IgD-negative memory B cell (primary cell): Measurements from ENCODE around the gene ARL4D. TPM values are rescaled to one million over a fixed set of nuclear protein-coding genes. Genes with fewer than 3 reads are reported as not detected.
"Not testable (repeated sequence)": the region's sequence is repeated elsewhere in the genome, so short reads cannot be mapped to it uniquely, and the experiment has no call there.

Experiments
- H3K27ac Mint-ChIP-seq, 3 donors: one replicate each; pipeline ENCODE4 v1.8.0; 2020 to 2022; ENCODE audit warnings: mild to moderate bottlenecking in 3 of 3, mixed read lengths in 3 of 3, moderate library complexity in 1 of 3
- H3K27me3 Mint-ChIP-seq: one replicate; pipeline ENCODE4 v1.8.0; 2021; ENCODE audit warnings: mixed read lengths
- H3K36me3 Mint-ChIP-seq: one replicate; pipeline ENCODE4 v1.8.0; 2020; ENCODE audit warnings: mild to moderate bottlenecking, mixed read lengths
- H3K4me1 Mint-ChIP-seq, 3 donors: one replicate each; pipeline ENCODE4 v1.8.0; 2020 to 2022; ENCODE audit warnings: mixed read lengths in 3 of 3, mild to moderate bottlenecking in 1 of 3
- H3K4me3 Mint-ChIP-seq, 4 donors: one replicate each; pipeline ENCODE4 v1.8.0; 2020 to 2022; ENCODE audit warnings: mild to moderate bottlenecking in 4 of 4, mixed read lengths in 4 of 4, moderate library complexity in 3 of 4
- H3K9me3 Mint-ChIP-seq, 3 donors: one replicate each; pipeline ENCODE4 v1.8.0; 2020 to 2021; ENCODE audit warnings: mixed read lengths in 3 of 3, mild to moderate bottlenecking in 1 of 3
- polyA plus RNA-seq: library from polyadenylated mRNA; unstranded; fragments of 300-500 nt; fragmentation: Illumina TruSeq; gene quantifications from one replicate; pipeline ENCODE4 v1.2.3, GENCODE V29; 2021

The ARL4D gene
- polyA plus RNA-seq, 1 donor from 2014 or later = 3.4 TPM

DNA sequence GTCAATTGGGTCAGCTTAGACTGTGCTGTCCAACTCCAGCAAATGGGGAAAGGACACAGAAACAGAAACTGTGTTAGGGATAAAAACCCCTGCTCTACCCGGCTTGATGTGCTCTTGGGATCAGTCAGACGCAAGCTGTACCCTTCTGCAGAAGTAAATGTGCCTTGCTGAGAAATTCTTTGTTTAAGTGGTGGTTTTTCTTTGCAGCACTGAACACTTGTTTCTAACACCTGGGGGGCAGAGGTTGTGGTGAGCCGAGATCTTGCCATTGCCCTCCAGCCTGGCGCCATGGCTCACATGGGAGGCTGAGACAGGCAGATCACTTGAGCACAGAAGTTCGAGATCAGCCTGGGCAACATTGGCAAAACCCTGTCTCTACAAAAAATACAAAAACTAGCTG, 18.5 kb upstream of the ARL4D start:
- peaks cover 15 to 19% (median 17%) of the 10 kb centered on the region in 3 donors for H3K4me1 Mint-ChIP-seq
- no peak overlapping the region for H3K27ac Mint-ChIP-seq
- peaks cover 5 to 10% (median 7%) of the 10 kb centered on the region in 3 donors for H3K9me3 Mint-ChIP-seq
- no peak overlapping the region for H3K4me3 Mint-ChIP-seq
- peaks cover 2% of the 10 kb centered on the region for H3K36me3 Mint-ChIP-seq
- no peaks in the 10 kb centered on the region for H3K27me3 Mint-ChIP-seq

DNA sequence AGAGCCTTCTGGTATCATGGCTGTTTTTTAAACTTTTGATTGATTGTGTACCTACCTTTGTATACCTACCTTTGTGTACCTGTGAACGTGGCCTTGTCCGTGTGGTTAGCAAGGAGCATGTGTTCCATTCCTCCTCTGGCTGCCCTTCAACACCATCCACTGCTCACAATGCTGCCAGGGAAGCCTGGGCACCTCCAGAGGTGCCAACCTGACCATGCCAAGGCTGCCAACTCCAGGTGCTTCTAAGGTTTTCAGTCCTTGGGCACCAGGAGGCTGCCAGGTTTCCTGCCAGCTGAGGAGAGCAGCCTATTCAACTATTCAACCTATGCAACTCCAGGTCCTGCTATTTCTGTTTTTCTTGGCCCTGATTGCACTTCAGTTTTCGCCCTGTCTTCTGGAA, 17.6 kb upstream of the ARL4D start:
- H3K4me3 Mint-ChIP-seq = peak overlapping the region in 2 of 4 donors; percentile 49 to 57
- no peaks in the 10 kb centered on the region for H3K27me3 Mint-ChIP-seq
- peak overlapping the region in 1 of 3 donors; percentile 45 for H3K27ac Mint-ChIP-seq
- H3K4me1 Mint-ChIP-seq = peaks cover 14 to 20% (median 20%) of the 10 kb centered on the region in 3 donors
- H3K9me3 Mint-ChIP-seq = peaks cover 5 to 10% (median 7%) of the 10 kb centered on the region in 3 donors
- H3K36me3 Mint-ChIP-seq = no peaks in the 10 kb centered on the region

DNA sequence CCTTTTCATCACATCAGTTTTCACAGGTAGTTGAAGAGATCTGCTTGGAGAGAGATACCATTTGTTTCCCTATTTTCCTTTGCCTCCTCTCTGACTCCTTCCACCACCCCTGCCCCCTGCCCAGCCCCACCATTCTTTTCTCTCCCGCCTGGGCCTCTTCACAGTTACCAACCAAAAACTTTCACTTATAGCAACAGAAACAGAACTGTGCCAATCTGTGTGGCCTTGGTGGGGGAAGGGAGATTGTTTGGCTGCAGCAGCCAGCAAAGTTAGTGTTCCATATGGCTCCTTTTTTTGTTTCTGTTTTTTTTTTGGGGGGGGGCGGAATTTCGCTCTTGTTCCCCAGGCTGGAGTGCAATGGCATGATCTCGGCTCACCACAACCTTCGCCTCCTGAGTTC, 17.2 kb upstream of the ARL4D start:
- Mint-ChIP-seq H3K4me1 (peaks cover 14 to 21% (median 20%) of the 10 kb centered on the region in 3 donors), H3K4me3 (no peak overlapping the region), H3K27me3 (no peaks in the 10 kb centered on the region), H3K27ac (no peak overlapping the region), H3K9me3 (peaks cover 5 to 10% (median 7%) of the 10 kb centered on the region in 3 donors), H3K36me3 (no peaks in the 10 kb centered on the region)

DNA sequence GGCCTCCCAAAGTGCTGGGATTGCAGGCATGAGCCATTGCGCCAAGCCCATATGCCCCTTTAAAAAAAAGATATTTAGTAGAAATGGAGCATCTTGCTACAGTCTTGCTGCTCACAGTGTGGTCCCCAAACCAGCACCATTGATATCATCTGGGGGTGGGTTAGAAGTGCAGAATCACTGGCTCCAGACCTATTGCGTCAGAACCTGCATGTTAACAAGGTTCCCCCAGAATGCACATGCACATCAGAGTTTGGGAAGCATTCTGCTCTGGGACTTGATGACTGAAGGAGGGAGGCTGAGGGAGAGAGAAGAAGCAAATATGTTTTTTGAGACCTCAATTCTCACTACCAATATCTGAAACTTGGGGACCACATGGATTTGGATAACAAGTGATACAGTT, 16.0 kb upstream of the ARL4D start:
- Mint-ChIP-seq H3K36me3 (no peaks in the 10 kb centered on the region), H3K4me3 (no peak overlapping the region), H3K27me3 (no peaks in the 10 kb centered on the region), H3K9me3 (peaks cover 5 to 10% (median 7%) of the 10 kb centered on the region in 3 donors), H3K4me1 (peaks cover 18 to 27% (median 25%) of the 10 kb centered on the region in 3 donors), H3K27ac (no peak overlapping the region)

DNA sequence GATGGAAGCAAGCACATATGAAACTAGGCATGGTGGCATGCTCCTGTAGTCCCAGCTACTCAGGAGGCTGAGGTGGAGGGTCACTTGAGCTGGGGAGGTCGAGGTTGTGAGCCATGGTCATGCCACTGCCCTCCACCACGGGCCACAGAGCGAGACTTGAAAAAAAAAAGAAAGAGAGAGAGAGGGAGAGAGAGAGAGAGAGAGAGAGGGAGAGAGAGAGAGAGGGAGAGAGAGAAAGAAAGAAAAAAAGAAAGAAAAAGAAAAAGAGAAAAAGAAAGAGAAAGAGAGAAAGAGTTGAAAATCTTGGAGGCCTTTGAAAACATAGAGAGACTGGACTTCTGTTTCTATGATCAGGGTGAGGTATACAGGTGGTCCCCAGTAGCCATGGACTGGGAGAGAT, 15.4 kb upstream of the ARL4D start:
- Mint-ChIP-seq H3K4me1 (peaks cover 22 to 27% (median 25%) of the 10 kb centered on the region in 3 donors), H3K4me3 (peak overlapping the region in 1 of 4 donors; percentile 65), H3K9me3 (peaks cover 5 to 10% (median 7%) of the 10 kb centered on the region in 3 donors), H3K27me3 (no peaks in the 10 kb centered on the region), H3K27ac (peak overlapping the region in 2 of 3 donors; percentile 1 to 61), H3K36me3 (no peaks in the 10 kb centered on the region)

DNA sequence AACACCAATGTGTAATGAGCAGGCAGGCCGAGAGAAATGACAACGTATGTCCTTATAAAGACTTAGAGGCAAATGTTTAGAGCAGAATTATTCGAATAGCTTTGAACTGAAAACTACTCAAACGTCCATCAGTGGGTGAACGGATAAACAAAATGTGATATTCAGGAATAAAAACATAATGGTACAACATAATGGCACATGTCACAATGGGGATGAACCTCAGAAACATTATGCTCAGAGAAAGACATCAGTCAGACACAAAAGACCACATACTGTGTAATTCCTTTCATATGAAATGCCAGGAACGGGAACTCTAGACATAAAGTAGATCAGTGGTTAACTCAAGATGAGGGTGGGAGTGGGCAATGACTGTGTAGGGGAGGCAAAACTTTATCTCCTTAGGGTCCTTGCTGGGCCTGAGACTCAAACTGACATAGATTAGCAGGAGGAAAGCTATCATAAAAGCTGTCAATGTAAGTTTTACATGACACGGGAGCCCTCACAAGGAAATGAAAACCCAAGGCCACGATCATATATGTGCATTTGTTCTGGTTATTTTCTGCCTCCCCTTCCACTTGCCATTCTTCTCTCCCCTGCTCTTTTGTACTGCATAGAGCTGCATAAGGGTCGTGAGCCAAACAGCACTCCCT, 14.8 kb upstream of the ARL4D start:
- Mint-ChIP-seq H3K36me3 (no peaks in the 10 kb centered on the region), H3K27me3 (no peaks in the 10 kb centered on the region), H3K27ac (peak overlapping the region in 2 of 3 donors; percentile 1 to 61), H3K9me3 (peaks cover 5 to 10% (median 7%) of the 10 kb centered on the region in 3 donors), H3K4me3 (peak overlapping the region in 1 of 4 donors; percentile 65), H3K4me1 (peaks cover 23 to 27% (median 25%) of the 10 kb centered on the region in 3 donors)

DNA sequence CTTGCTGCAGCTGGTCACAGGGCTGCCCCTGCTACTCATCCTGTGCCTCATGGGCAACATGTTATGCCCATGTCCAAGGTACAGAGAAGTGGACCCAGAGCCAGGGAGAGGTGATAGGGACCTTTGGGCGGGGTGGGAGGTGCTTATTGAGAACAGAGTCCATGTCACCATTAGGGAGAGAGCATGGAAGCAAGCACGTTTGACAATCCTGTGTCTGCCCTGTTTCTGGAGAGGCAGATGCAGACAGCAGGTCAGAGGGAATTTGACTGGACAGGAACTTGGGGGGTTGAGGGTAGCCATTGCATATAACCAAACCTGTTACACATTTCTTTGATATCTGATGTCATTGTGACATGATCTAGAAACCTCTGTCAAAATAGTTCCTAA, 14.3 kb upstream of the ARL4D start:
- Mint-ChIP-seq H3K9me3 (peaks cover 5 to 10% (median 7%) of the 10 kb centered on the region in 3 donors), H3K27ac (peak overlapping the region in 2 of 3 donors; percentile 13 to 61), H3K27me3 (no peaks in the 10 kb centered on the region), H3K4me3 (peak overlapping the region in 1 of 4 donors; percentile 65), H3K36me3 (no peaks in the 10 kb centered on the region), H3K4me1 (peaks cover 26 to 28% (median 27%) of the 10 kb centered on the region in 3 donors)

DNA sequence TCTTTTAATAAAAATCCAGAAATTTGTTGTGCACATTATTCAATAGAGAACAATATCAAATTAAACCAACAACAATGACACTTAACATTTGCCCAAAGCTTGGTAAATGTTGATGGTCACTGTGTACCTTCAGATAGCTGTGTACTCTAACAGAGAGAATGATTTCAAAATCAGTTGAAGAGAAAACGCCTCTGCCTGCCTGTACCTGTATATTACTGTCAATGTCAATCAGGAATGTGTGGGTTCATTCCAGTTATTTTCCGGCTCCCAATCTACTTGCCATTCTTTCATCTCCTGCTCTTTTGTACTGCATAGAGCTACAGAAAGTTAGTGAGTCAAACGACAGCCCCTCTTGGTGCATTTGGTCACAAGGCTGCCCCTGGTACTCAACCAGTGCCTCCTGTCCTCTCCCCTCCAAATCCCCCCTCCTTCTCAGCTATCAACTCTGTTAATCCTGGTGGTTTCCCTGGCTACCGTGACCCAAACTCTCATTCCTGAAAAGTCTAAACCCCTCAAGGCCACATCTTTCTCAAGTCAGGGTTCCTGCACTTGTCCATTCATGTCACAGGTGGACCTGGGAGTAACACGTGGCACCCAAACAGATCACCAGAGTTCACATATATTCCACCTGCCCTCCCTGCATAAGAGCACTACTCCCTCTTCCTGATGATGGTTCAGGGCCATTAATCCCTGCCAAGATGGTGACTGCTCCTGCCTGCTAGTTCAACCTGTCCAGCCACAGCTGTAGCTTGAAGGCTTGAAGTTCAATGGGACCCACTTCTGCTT, 13.6 kb upstream of the ARL4D start:
- Mint-ChIP-seq H3K27ac (peak overlapping the region; percentile 13 to 69 (median 61)), H3K27me3 (no peaks in the 10 kb centered on the region), H3K4me1 (peaks cover 27 to 31% (median 29%) of the 10 kb centered on the region in 3 donors), H3K36me3 (no peaks in the 10 kb centered on the region), H3K9me3 (peaks cover 3 to 5% (median 5%) of the 10 kb centered on the region in 3 donors), H3K4me3 (peak overlapping the region in 3 of 4 donors; percentile 29 to 65 (median 39))

DNA sequence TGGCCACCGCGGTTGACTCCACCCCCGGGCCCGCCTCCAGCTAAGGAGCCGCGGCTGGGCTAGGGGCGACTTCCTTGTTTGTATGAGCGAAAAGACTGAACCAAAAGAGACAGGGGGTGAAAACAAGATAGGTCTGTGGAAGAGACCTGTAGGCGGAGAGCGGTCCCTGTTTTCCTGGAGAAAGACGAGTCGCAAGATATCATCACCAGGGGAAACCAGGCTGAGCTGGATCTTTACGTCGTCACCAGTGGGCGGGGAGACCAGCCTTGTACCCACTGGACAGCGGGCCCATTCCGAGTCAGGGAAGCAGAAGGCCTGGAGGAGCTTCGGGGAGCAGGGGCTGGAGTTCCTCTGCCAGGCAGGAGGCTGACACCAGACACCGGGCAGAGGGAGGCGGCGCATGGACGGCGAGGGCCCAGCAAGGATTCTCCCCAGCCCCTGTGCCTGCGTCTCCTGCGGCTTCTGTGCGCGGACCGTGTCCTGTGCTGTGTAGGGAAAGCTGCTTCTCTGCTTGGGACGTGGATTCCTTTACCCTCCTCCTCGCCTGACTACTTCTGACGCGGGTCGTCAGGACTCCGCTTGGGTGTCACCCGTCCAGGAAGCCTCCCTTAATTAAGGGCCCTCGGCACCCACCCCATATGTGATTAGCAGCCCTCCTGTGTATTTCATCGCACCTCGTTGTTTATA, 10.3 kb upstream of the ARL4D start:
- Mint-ChIP-seq H3K9me3 (no peaks in the 10 kb centered on the region), H3K4me1 (peaks cover 23 to 29% (median 25%) of the 10 kb centered on the region in 3 donors), H3K36me3 (no peaks in the 10 kb centered on the region), H3K27ac (peak overlapping the region; percentile 97 to 98 (median 98)), H3K27me3 (no peaks in the 10 kb centered on the region), H3K4me3 (peak overlapping the region; percentile 94 to 98 (median 96))

DNA sequence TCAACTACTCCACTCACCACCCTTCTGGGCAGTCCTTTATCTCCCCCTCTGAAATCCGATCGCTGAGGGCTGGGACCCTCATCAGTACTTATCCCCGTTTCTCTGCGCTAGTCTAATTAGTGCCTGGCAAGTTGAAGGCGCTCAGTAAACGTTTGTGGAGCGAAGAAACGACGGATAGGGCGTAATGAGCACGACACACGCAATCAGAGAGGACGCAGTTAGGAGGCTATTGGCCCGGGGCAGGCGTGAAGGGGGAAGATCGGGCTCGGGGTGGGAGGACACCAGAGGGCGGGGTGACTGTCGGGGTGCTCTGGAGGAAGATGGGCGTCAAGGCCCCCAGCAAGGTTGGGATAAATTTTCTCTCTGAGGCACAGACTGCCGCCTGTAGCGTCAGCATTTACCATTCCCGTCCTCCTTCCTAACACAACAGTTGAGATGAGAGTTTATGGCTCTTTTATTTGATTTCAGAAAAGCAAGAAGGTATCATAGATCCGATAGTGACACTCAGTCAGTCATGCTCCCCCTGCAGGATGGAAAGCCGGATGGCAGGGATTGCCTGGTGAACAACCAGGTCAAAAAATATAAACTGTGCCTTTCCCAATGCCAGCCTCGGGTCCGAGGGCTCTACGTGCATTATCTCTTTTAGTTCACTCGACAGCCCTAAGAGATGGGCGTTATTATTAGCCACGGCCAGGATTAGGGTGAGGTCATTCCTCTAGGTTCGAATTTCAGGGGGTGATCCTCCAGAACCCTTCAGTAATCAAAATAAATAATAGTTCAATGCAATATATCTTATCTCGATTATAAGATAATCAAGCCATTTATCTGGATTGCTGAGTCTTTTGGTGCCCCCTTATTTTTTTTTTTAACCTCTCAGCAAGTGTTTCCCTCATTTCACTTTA, 9.5 kb upstream of the ARL4D start:
- peak overlapping the region; percentile 97 to 98 (median 98) for H3K27ac Mint-ChIP-seq
- no peaks in the 10 kb centered on the region for H3K36me3 Mint-ChIP-seq
- no peaks in the 10 kb centered on the region for H3K9me3 Mint-ChIP-seq
- peak overlapping the region; percentile 94 to 98 (median 96) for H3K4me3 Mint-ChIP-seq
- H3K27me3 Mint-ChIP-seq = no peaks in the 10 kb centered on the region
- peaks cover 27 to 32% (median 28%) of the 10 kb centered on the region in 3 donors for H3K4me1 Mint-ChIP-seq

DNA sequence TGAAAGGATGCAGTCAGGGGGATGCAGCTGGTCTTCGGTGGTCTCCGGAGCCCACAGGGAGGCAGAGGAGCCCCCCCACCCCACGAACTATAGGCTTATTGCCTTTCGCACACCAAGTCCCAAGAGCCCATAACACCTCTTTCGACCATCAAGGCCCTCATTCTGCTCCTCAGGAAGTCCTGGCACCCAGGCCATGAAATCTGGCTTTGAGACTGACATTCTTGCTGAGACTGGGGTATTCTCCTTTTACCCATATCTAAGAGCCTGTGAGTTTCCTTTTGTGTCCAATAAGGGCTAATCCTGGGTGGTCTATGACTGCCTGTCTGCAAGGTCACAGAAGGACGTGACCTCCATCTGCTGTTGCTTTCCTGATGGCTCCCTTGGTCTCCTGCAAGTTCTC, 6.4 kb upstream of the ARL4D start:
- H3K4me3 Mint-ChIP-seq = peak overlapping the region in 1 of 4 donors; percentile 70
- H3K27ac Mint-ChIP-seq = no peak overlapping the region
- no peaks in the 10 kb centered on the region for H3K27me3 Mint-ChIP-seq
- no peaks in the 10 kb centered on the region for H3K9me3 Mint-ChIP-seq
- H3K4me1 Mint-ChIP-seq = peaks cover 19 to 31% (median 26%) of the 10 kb centered on the region in 3 donors
- no peaks in the 10 kb centered on the region for H3K36me3 Mint-ChIP-seq

DNA sequence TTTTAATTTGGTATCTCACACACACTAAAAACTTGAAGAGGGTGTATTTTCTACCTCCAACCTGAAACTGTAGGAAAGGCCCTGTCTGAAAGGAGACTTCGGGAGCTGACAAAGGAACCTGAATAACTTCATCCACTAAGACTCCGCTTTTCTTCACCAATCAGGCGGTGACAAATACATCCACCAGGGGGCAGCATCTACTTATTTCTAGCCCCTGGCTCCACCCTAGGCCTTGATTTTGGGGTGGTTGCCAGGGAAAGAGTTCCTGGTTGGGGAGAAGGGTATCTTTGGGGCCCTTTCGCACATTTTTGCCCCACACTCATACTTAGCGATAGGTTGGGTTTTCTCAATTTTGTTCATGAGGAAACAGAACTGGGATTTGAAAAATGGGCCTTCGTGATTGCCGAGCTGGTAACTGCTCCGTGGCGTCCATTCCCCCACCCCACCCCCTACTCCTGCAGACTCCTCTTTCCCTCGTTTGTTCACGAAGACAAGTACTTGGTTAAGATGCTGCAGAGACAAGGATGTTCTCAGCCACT, 4.8 kb upstream of the ARL4D start:
- peak overlapping the region in 3 of 4 donors; percentile 1 to 83 (median 60) for H3K4me3 Mint-ChIP-seq
- H3K4me1 Mint-ChIP-seq = peaks cover 28 to 34% (median 32%) of the 10 kb centered on the region in 3 donors
- H3K27me3 Mint-ChIP-seq = no peaks in the 10 kb centered on the region
- peak overlapping the region in 2 of 3 donors; percentile 54 to 85 for H3K27ac Mint-ChIP-seq
- no peaks in the 10 kb centered on the region for H3K36me3 Mint-ChIP-seq
- H3K9me3 Mint-ChIP-seq = no peaks in the 10 kb centered on the region

DNA sequence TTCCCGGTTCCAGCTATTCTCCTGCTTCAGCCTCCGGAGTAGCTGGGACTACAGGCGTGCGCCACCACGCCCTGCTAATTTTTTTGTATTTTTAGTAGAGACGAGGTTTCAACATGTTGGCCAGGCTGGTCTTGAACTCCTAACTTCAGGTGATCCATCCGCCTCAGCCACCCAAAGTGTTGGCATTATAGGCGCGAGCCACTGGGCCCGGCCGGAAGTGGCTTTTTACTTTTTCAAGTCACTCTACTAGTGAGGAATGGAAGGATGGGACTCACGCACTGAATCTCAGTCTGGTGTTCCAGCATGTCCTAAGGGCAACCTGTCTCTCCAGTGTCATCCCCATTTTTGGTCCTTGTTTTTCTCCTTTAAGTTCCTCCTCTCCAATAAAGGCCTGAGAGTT, 4.1 kb upstream of the ARL4D start:
- H3K4me1 Mint-ChIP-seq = peaks cover 26 to 32% (median 27%) of the 10 kb centered on the region in 3 donors
- H3K27me3 Mint-ChIP-seq, H3K27ac Mint-ChIP-seq, H3K36me3 Mint-ChIP-seq, H3K9me3 Mint-ChIP-seq: not testable (repeated sequence)
- peak overlapping the region in 1 of 4 donors; percentile 83 for H3K4me3 Mint-ChIP-seq

DNA sequence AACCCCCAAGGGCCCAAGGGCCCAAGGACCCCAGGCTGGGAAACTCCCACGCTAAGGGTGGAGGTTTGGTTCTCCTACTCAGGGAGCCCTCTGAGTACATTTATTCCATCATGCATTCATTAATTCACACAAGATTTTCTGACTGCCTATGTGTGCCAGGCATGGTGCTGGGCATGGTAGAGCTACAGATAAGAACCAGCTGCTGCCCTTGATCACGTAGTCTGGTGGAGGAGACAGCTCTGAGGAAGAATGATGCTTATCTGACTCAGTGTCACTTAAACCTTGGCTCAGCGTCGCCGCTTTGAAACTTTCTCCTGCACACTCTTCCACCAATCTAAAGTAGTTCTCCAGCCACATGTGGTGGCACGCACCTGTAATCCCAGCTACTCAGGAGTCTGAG, 3.6 kb upstream of the ARL4D start:
- H3K4me1 Mint-ChIP-seq = peaks cover 26 to 30% (median 27%) of the 10 kb centered on the region in 3 donors

More for the DNA sequence above, 3.6 kb upstream of the ARL4D start:
- Mint-ChIP-seq H3K36me3 (no peaks in the 10 kb centered on the region), H3K4me3 (peak overlapping the region in 1 of 4 donors; percentile 28), H3K9me3 (no peaks in the 10 kb centered on the region), H3K27me3 (no peaks in the 10 kb centered on the region), H3K27ac (no peak overlapping the region)
